Breast epithelium (tissue), 3 donors: ENCODE data around the gene SPTLC2.

Source experiments
- POLR2A ChIP-seq: fragments of 450-650 bp; IDR thresholded peaks from one replicate; pipeline ENCODE4 v1.6.1; 2016; ENCODE audit warnings: antibody characterized with exemption, mild to moderate bottlenecking, moderate library complexity
- TF ChIP-seq, protein P1 (sequence below), 3 donors: fragments of 450-650 bp; IDR thresholded peaks; one replicate each; pipeline ENCODE4 v1.5.1; 2016 to 2017; ENCODE audit warnings: antibody characterized with exemption in 3 of 3, mild to moderate bottlenecking in 3 of 3, moderate library complexity in 3 of 3

GRCh38 chr14:77491056-77491455, 125.4 kb downstream of the SPTLC2 start:
- TF ChIP-seq, protein P1, sequence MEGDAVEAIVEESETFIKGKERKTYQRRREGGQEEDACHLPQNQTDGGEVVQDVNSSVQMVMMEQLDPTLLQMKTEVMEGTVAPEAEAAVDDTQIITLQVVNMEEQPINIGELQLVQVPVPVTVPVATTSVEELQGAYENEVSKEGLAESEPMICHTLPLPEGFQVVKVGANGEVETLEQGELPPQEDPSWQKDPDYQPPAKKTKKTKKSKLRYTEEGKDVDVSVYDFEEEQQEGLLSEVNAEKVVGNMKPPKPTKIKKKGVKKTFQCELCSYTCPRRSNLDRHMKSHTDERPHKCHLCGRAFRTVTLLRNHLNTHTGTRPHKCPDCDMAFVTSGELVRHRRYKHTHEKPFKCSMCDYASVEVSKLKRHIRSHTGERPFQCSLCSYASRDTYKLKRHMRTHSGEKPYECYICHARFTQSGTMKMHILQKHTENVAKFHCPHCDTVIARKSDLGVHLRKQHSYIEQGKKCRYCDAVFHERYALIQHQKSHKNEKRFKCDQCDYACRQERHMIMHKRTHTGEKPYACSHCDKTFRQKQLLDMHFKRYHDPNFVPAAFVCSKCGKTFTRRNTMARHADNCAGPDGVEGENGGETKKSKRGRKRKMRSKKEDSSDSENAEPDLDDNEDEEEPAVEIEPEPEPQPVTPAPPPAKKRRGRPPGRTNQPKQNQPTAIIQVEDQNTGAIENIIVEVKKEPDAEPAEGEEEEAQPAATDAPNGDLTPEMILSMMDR (IDR thresholded peaks at IDR 0.05): no peak
- no peak for TF ChIP-seq POLR2A
